NCI-H1417 (cell line): ENCODE data around the gene OR3A1.
A peak's percentile ranks its signal among the peaks of the same experiment; 100 is the strongest.
"Not testable (repeated sequence)": the region's sequence is repeated elsewhere in the genome, so short reads cannot be mapped to it uniquely, and the experiment has no call there.

ENCODE experiments used
- DNase-seq, 3 experiments: peaks; one replicate each; lab custom pipeline; 2025; lab: John Stamatoyannopoulos, UW

OR3A1 gene

DNA sequence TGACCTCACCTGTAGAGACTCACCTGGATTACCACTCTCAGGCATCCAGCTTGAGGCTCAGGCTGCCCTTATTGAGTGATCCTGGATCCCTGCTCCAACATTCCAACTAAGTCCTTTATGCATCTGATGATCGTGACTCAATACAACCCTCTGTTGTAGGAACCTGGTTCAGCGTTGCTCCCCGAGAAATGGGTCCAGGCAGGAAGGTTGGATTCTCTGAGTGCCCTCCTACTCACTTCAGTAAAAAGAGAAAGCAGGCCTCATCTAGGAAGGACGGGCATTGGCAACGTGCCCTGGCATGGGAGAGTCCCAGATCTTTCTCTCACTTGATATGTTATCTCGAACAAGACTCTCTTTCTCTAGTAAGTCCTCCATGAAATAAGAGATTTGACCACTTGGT lies at the start of gene OR3A1:
Gene OR3A1 (minus strand): TSS at position 101 of the 400 bp plus-strand sequence. CDS start 5,778 bp downstream, outside the sequence.
- DNase-seq, result no peak

GRCh38 chr17:3342782-3343181 lies 44.6 kb upstream of the OR3A1 start:
- not testable (repeated sequence) for DNase-seq

GRCh38 chr17:3335876-3336275 lies 37.7 kb upstream of the OR3A1 start:
- DNase-seq, result peak in 1 of 3 experiments; percentile 1

- DNase-seq, result no peak
Observed at GRCh38 chr17:3318336-3318735, 20.2 kb upstream of the OR3A1 start.

GRCh38 chr17:3316836-3317235 lies 18.7 kb upstream of the OR3A1 start:
- DNase-seq, result no peak

DNA sequence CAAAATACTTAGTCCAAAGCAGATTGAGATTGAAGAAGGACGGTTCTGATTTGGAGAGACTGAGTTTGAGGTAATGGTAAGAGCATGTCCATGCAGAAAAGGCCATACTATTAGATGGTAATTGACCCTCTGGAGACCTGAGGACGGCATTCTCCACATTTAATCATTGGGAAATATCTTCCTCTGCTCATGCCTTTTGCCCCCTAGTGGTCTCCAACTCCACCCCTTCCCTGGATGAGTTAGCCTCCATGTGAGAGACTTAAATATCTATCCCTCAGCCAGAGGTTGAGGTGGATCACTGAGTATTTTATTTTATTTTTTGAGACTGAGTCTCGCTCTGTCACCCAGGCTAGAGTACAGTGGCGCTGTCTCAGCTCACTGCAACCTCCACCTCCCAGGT lies 10.4 kb upstream of the OR3A1 start:
- DNase-seq, result no peak

DNA sequence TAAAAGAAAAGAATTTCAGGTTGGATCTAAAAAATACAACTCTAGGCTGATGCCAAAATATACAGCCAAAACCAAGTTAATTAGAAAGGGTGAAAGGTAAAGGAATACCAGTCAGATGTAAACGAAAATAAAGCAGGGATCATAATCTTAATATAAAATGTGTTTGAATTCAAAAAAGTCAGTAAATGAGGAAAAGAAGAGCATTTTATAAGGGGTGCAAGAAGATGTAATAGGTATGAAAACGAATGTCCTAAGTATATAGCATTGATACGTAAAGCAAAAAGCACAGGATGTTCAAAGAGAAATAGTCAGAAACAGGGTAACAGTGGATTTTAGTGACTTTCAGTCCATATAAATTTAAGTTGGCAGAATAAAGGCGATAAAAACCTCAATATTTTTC lies 2.5 kb downstream of the OR3A1 start:
- no peak for DNase-seq

GRCh38 chr17:3293548-3293947 lies 4.6 kb downstream of the OR3A1 start:
- DNase-seq, result not testable (repeated sequence)

DNA sequence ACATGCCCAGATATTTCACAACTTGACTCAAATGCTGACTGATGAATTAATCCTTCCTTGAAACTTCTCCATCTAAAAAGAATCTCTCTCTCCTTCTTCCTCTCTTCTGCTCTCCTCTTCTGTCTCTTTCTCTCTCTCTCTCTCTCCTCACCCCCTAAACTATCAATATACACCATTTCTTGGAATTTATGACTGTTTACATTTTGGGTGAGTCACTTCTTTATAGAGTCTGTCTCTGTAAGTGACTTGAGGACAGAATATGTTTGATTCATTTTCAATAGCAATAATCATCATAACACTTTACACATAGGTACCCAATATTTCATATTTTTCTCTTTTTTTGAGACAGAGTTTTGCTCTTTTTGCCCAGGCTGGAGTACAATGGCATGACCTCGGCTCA lies 15.3 kb downstream of the OR3A1 start:
- no peak for DNase-seq

GRCh38 chr17:3276126-3276525 lies 22.0 kb downstream of the OR3A1 start:
- DNase-seq, result no peak

- DNase-seq, result no peak
Observed at GRCh38 chr17:3271072-3271848, 26.9 kb downstream of the OR3A1 start.

GRCh38 chr17:3260600-3260999 lies 37.6 kb downstream of the OR3A1 start:
- no peak for DNase-seq

GRCh38 chr17:3260163-3260562 lies 38.0 kb downstream of the OR3A1 start:
- DNase-seq, result no peak

DNA sequence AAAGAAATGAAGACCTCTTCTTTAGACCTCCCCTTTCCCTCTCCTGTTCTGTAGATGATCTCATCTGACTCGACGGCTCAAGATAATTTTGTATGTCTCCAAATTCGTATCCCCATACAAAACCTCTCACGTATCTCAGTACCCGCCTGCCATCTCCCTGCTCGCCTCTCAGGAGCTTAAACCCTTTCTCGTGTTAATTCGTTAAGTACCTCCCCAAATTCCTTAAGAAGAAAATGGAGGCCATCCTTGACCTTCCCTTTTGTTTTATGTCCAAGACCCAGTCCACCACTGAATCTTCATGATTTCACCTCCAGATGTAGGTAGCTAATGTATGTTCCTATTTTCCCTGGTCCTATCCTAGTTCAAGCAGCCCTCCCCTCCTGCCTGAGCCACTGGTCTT lies 41.6 kb downstream of the OR3A1 start:
- no peak for DNase-seq

DNA sequence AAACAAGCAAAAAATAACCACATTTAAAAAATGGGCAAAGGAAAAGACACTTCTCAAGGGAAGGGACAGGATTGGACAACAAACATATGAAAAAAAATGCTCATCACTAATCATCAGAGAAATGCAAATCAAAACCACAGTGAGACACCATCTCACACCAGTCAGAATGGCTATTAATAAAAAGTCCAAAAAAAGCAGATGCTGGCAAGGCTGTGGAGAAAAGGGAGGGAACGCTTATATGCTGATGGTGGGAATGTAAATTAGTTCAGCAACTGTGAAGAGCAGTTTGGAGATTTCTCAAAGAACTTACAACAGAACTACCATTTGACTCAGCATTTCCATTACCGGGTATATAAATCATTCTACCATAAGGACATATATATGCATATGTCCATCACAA lies 49.1 kb downstream of the OR3A1 start:
- not testable (repeated sequence) for DNase-seq

DNA sequence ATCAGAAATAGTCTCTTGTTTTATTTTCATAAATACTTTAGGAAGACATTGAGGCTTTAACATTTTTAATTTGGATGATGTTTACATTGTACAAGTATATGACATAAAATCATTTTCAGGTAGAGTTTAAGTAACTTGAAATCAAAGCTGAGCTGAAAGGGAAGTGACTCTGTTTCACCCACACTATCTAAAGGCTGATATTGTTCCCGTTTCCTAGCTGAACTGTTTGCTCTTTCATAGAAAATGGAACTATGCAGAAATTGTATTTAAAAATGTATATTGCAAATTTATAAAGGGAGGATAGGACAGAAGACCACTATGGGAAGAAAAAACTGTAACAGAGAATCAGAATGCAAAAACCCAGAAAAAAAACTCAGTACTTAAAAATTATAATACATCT lies 53.3 kb downstream of the OR3A1 start:
- DNase-seq, result not testable (repeated sequence)

GRCh38 chr17:3241044-3241443 lies 57.1 kb downstream of the OR3A1 start:
- not testable (repeated sequence) for DNase-seq
